H9 (cell line): Measurements from ENCODE around the gene XXYLT1. TPM values are rescaled to one million over a fixed set of nuclear protein-coding genes. Genes with fewer than 3 reads are reported as not detected.
A peak's percentile ranks its signal among the peaks of the same experiment; 100 is the strongest.

Source experiments
- DNase-seq: peaks from one replicate; pipeline ENCODE4 v3.0.0-alpha.2; 2017
- H2AFZ ChIP-seq: one replicate; pipeline ENCODE4 v1.6.1; 2013; ENCODE audit warnings: mild to moderate bottlenecking, low read length, control low read depth, moderate library complexity
- H2AK5ac ChIP-seq: 2 replicates; pipeline ENCODE4 v1.6.1; 2013; ENCODE audit warnings: low read length, control low read depth, mixed read lengths; ENCODE audit not compliant: insufficient read length
- H2BK120ac ChIP-seq: one replicate; pipeline ENCODE4 v1.6.1; 2013; ENCODE audit warnings: low read depth, mild to moderate bottlenecking, low read length, control low read depth, inconsistent platforms; ENCODE audit not compliant: poor library complexity, severe bottlenecking
- H2BK12ac ChIP-seq: 2 replicates; pipeline ENCODE4 v1.6.1; 2013; ENCODE audit warnings: low read length, control low read depth, mixed read lengths, low read depth; ENCODE audit not compliant: insufficient read length
- H2BK15ac ChIP-seq: 2 replicates; pipeline ENCODE4 v1.6.1; 2013; ENCODE audit warnings: low read depth, low read length, control low read depth
- H2BK20ac ChIP-seq: one replicate; pipeline ENCODE4 v1.6.1; 2013; ENCODE audit warnings: low read depth, mild to moderate bottlenecking, low read length, control low read depth, inconsistent platforms; ENCODE audit not compliant: poor library complexity, severe bottlenecking
- H2BK5ac ChIP-seq: 2 replicates; pipeline ENCODE4 v1.6.1; 2013; ENCODE audit warnings: low read length, control low read depth, mixed read lengths; ENCODE audit not compliant: insufficient read length
- H3K14ac ChIP-seq: 2 replicates; pipeline ENCODE4 v1.6.1; 2013; ENCODE audit warnings: low read length, control low read depth; ENCODE audit not compliant: insufficient read depth
- H3K18ac ChIP-seq: 2 replicates; pipeline ENCODE4 v1.6.1; 2013; ENCODE audit warnings: low read depth, mild to moderate bottlenecking, mixed read lengths, low read length, control low read depth; ENCODE audit not compliant: insufficient read length
- H3K23ac ChIP-seq: 2 replicates; pipeline ENCODE4 v1.6.1; 2013; ENCODE audit warnings: low read length, control low read depth, mixed read lengths, low read depth; ENCODE audit not compliant: insufficient read length
- H3K23me2 ChIP-seq: 2 replicates; pipeline ENCODE4 v1.6.1; 2013; ENCODE audit warnings: low read depth, mild to moderate bottlenecking, mixed read lengths, low read length, control low read depth; ENCODE audit not compliant: insufficient read length, poor library complexity, severe bottlenecking
- H3K27ac ChIP-seq: 2 replicates; pipeline ENCODE4 v1.5.1; 2013; ENCODE audit warnings: low read length, control low read depth, mixed read lengths, low read depth; ENCODE audit not compliant: insufficient read length
- H3K27me3 ChIP-seq: 2 replicates; pipeline ENCODE4 v1.6.1; 2013; ENCODE audit warnings: low read length, control low read depth, inconsistent platforms; ENCODE audit not compliant: insufficient read depth
- H3K4ac ChIP-seq: 2 replicates; pipeline ENCODE4 v1.6.1; 2013; ENCODE audit warnings: low read depth, mild to moderate bottlenecking, control low read depth, inconsistent platforms, low read length, moderate library complexity
- H3K4me1 ChIP-seq: 2 replicates; pipeline ENCODE4 v1.6.1; 2013; ENCODE audit warnings: low read length, control low read depth, inconsistent platforms; ENCODE audit not compliant: insufficient read depth
- H3K4me2 ChIP-seq: 2 replicates; pipeline ENCODE4 v1.6.1; 2013; ENCODE audit warnings: low read length, control low read depth, mixed read lengths; ENCODE audit not compliant: insufficient read length, insufficient read depth
- H3K56ac ChIP-seq: 2 replicates; pipeline ENCODE4 v1.6.1; 2013; ENCODE audit warnings: low read depth, mild to moderate bottlenecking, mixed read lengths, low read length, control low read depth; ENCODE audit not compliant: insufficient read length
- H3K79me1 ChIP-seq: 2 replicates; pipeline ENCODE4 v1.6.1; 2013; ENCODE audit warnings: low read depth, mild to moderate bottlenecking, moderate library complexity, low read length, control low read depth, inconsistent platforms; ENCODE audit not compliant: insufficient read depth, poor library complexity, severe bottlenecking
- H3K79me2 ChIP-seq: 2 replicates; pipeline ENCODE4 v1.6.1; 2013; ENCODE audit warnings: low read length, control low read depth, inconsistent platforms; ENCODE audit not compliant: insufficient read depth
- H3K9ac ChIP-seq: 2 replicates; pipeline ENCODE4 v1.6.1; 2013; ENCODE audit warnings: low read length, control low read depth, mixed read lengths; ENCODE audit not compliant: insufficient read length; ENCODE audit errors: extremely low read depth
- H3K9me3 ChIP-seq: one replicate; pipeline ENCODE4 v1.6.1; 2013; ENCODE audit warnings: low read depth, low read length, inconsistent platforms; ENCODE audit not compliant: control insufficient read depth
- H3T11ph ChIP-seq: one replicate; pipeline ENCODE4 v1.6.1; 2013; ENCODE audit warnings: mild to moderate bottlenecking, low read length, control low read depth, inconsistent platforms
- H4K20me1 ChIP-seq: one replicate; pipeline ENCODE4 v1.6.1; 2013; ENCODE audit not compliant: control insufficient read depth, insufficient read length, insufficient read depth
- H4K5ac ChIP-seq: 2 replicates; pipeline ENCODE4 v1.6.1; 2013; ENCODE audit warnings: low read depth, mild to moderate bottlenecking, mixed read lengths, low read length, control low read depth; ENCODE audit not compliant: insufficient read length
- H4K8ac ChIP-seq: replicated peaks from 2 replicates; pipeline ENCODE4 v1.6.1; 2013; ENCODE audit warnings: low read length, control low read depth, mixed read lengths, low read depth; ENCODE audit not compliant: insufficient read length
- H4K91ac ChIP-seq: 2 replicates; pipeline ENCODE4 v1.6.1; 2013; ENCODE audit warnings: low read depth, mild to moderate bottlenecking, moderate library complexity, mixed read lengths, low read length, control low read depth; ENCODE audit not compliant: insufficient read length
- H3K27ac Mint-ChIP-seq, 3 experiments: 2 replicates in 2 of 3; 3 replicates in 1 of 3; pipeline ENCODE4 v1.8.0; 2020 to 2021; ENCODE audit warnings: mixed read lengths in 3 of 3, mild to moderate bottlenecking in 1 of 3, moderate library complexity in 1 of 3
- H3K27me3 Mint-ChIP-seq: 2 replicates; pipeline ENCODE4 v1.8.0; 2021; ENCODE audit warnings: low read depth, mild to moderate bottlenecking, moderate library complexity, mixed read lengths
- H3K36me3 Mint-ChIP-seq, 3 experiments: 2 replicates in 2 of 3; 3 replicates in 1 of 3; pipeline ENCODE4 v1.8.0; 2020 to 2021; ENCODE audit warnings: low read depth in 3 of 3, mixed read lengths in 3 of 3; ENCODE audit not compliant: insufficient read depth in 1 of 3
- H3K4me1 Mint-ChIP-seq, 2 experiments: 2 replicates each; pipeline ENCODE4 v1.8.0; 2020; ENCODE audit warnings: mixed read lengths in 2 of 2
- H3K4me3 Mint-ChIP-seq, 2 experiments: 2 replicates in 1 of 2; 3 replicates in 1 of 2; pipeline ENCODE4 v1.8.0; 2020 to 2021; ENCODE audit warnings: mild to moderate bottlenecking in 2 of 2, mixed read lengths in 2 of 2, moderate library complexity in 1 of 2
- H3K9me3 Mint-ChIP-seq, 2 experiments: 2 replicates in 1 of 2; 3 replicates in 1 of 2; pipeline ENCODE4 v1.8.0; 2020; ENCODE audit warnings: mild to moderate bottlenecking in 2 of 2, mixed read lengths in 2 of 2, moderate library complexity in 1 of 2
- CTCF ChIP-seq: fragments of 200-600 bp; sonication (generic); conservative IDR thresholded peaks from 3 replicates; pipeline ENCODE4 v1.8.0; 2021; ENCODE audit warnings: antibody characterized with exemption, mild to moderate bottlenecking
- WGBS: extraction: QIAGEN DNeasy Blood & Tissue Kit; methylation state at CpG from one replicate; pipeline ENCODE4 v1.1.7; 2013; ENCODE audit warnings: missing lambda C conversion rate, low lambda C conversion rate, mixed read lengths; ENCODE audit not compliant: insufficient read length; ENCODE audit errors: extremely low coverage; 5-methylcytosine and 5-hydroxymethylcytosine counted together
- total RNA-seq: library from RNA; stranded (reverse); gene quantifications from 2 replicates; pipeline ENCODE4 v1.2.1, GENCODE V29; 2021

Gene XXYLT1
- total RNA-seq, 1 experiment from 2014 or later = 22.7 TPM

DNA sequence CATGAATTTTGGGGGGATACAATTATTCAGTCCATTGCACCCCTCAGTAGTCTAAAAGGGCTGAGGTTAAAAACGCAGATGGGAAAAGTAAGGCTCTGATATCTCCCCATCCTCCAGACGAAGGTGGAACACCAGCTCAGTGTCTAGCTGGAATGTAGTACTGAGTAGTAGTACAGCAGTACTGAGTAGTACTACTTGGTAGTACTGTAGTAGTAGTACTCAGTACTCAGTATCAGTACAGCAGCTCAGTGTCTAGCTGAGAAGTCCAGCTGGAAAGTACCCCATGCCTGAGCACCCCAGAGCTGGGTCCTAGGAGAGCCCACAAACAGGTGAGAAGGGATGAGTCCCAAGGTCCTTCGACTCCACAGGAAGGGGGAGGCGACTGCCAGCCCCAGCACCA, 148.7 kb downstream of the XXYLT1 start:
- Histone ChIP-seq H3K79me2 (no peaks in the 10 kb centered on the region), H3K4ac (no peak overlapping the region)
- peaks cover 26 to 34% of the 10 kb centered on the region in 2 experiments for H3K4me1 Mint-ChIP-seq

More for the DNA sequence above, 148.7 kb downstream of the XXYLT1 start:
- no peak overlapping the region for H3T11ph ChIP-seq
- Mint-ChIP-seq H3K9me3 (no peaks in the 10 kb centered on the region), H3K36me3 (no peaks in the 10 kb centered on the region), H3K4me3 (no peak overlapping the region), H3K27me3 (no peaks in the 10 kb centered on the region; the same call in 1 of the 2 replicates), H3K27ac (peak overlapping the region in 1 of 3 experiments; percentile 13; a peak in 2 of 7 replicates)
- no peak overlapping the region for H3K14ac ChIP-seq
- no peak overlapping the region for H3K56ac ChIP-seq
- no peak overlapping the region for H2BK15ac ChIP-seq
- no peaks in the 10 kb centered on the region for H3K9me3 ChIP-seq
- H2BK120ac ChIP-seq = no peak overlapping the region
- DNase-seq = no peak
- H3K4me2 ChIP-seq = no peak overlapping the region
- H4K5ac ChIP-seq = no peak overlapping the region
- H3K27me3 ChIP-seq = no peaks in the 10 kb centered on the region
- no CpG with 5 or more reads among the region's 4 CpGs for WGBS
- no peak overlapping the region for H4K91ac ChIP-seq
- H4K20me1 ChIP-seq = no peaks in the 10 kb centered on the region
- H3K79me1 ChIP-seq = no peaks in the 10 kb centered on the region
- no peak overlapping the region for H4K8ac ChIP-seq
- H3K18ac ChIP-seq = no peak overlapping the region
- H3K23ac ChIP-seq = no peak overlapping the region
- H2BK12ac ChIP-seq = no peak overlapping the region
- H3K9ac ChIP-seq = no peak overlapping the region
- peaks cover 10% of the 10 kb centered on the region; the same call in 1 of the 2 replicates for H3K4me1 ChIP-seq
- H3K23me2 ChIP-seq = no peaks in the 10 kb centered on the region
- H2BK5ac ChIP-seq = no peak overlapping the region
- H3K27ac ChIP-seq = no peak overlapping the region
- no peak overlapping the region for H2AK5ac ChIP-seq
- H2AFZ ChIP-seq = no peak overlapping the region
- TF ChIP-seq CTCF = no peak
- no peak overlapping the region for H2BK20ac ChIP-seq
